HAP-1 (cell line): ENCODE results near the gene HCN2.

Experiments
- DNase-seq, 2 experiments: peaks; one replicate each; pipeline ENCODE4 v3.0.0-alpha.2; 2016 to 2020; ENCODE audit warnings: low spot score in 2 of 2
- H3K27me3 ChIP-seq: fragments of 250-450 bp; sonication (Bioruptor Pico); 2 replicates; pipeline ENCODE4 v1.5.1; 2020; ENCODE audit warnings: low read depth, mild to moderate bottlenecking, moderate library complexity
- H3K36me3 ChIP-seq: fragments of 250-450 bp; sonication (Bioruptor Pico); replicated peaks from 2 replicates; pipeline ENCODE4 v1.5.1; 2020; ENCODE audit warnings: mild to moderate bottlenecking
- H3K4me1 ChIP-seq: fragments of 250-450 bp; sonication (Bioruptor Pico); 2 replicates; pipeline ENCODE4 v1.5.1; 2020; ENCODE audit warnings: mild to moderate bottlenecking
- H3K4me3 ChIP-seq: fragments of 250-450 bp; sonication (Bioruptor Pico); 2 replicates; pipeline ENCODE4 v1.5.1; 2020; ENCODE audit warnings: mild to moderate bottlenecking, moderate library complexity
- H3K9me3 ChIP-seq: fragments of 250-450 bp; sonication (Bioruptor Pico); 2 replicates; pipeline ENCODE4 v1.5.1; 2020; ENCODE audit warnings: mild to moderate bottlenecking, moderate library complexity
- in situ Hi-C: fragments of 300-500 bp; cut with MboI; formaldehyde crosslinking; loops from 3 replicates; pipeline ENCODE4 v1.14.3; 2020; ENCODE audit warnings: low sequenced_read_pairs, inconsistent platforms, mixed read lengths

HCN2 gene

GRCh38 chr19:558770-559439 lies 30.8 kb upstream of the HCN2 start:
- Histone ChIP-seq H3K4me3 (no peak overlapping the region), H3K27me3 (no peaks in the 10 kb centered on the region), H3K4me1 (no peaks in the 10 kb centered on the region), H3K9me3 (no peaks in the 10 kb centered on the region; the same call in 1 of the 2 replicates), H3K36me3 (no peaks in the 10 kb centered on the region)
- DNase-seq, result no peak
- in situ Hi-C loops, result no loop called here

- no peaks in the 10 kb centered on the region for H3K4me1 ChIP-seq
- in situ Hi-C loops, result no loop called here
- H3K36me3 ChIP-seq, result no peaks in the 10 kb centered on the region
- no peak overlapping the region for H3K4me3 ChIP-seq
- no peaks in the 10 kb centered on the region; the same call in 1 of the 2 replicates for H3K9me3 ChIP-seq
- no peaks in the 10 kb centered on the region for H3K27me3 ChIP-seq
- DNase-seq, result no peak
Measured at GRCh38 chr19:560121-560520, 29.6 kb upstream of the HCN2 start.

- Histone ChIP-seq H3K4me3 (no peak overlapping the region), H3K9me3 (peaks cover 2% of the 10 kb centered on the region; the same call in 1 of the 2 replicates), H3K36me3 (peaks cover 11% of the 10 kb centered on the region), H3K27me3 (no peaks in the 10 kb centered on the region), H3K4me1 (no peaks in the 10 kb centered on the region; the same call in 1 of the 2 replicates)
- in situ Hi-C loops, result no loop called here
- no peak for DNase-seq
Measured at GRCh38 chr19:566403-566802, 23.3 kb upstream of the HCN2 start.

GRCh38 chr19:566844-567243 lies 22.8 kb upstream of the HCN2 start:
- no peak overlapping the region for H3K4me3 ChIP-seq
- H3K9me3 ChIP-seq, result peaks cover 2% of the 10 kb centered on the region; the same call in 1 of the 2 replicates
- in situ Hi-C loops, result no loop called here

GRCh38 chr19:567296-567900 lies 22.3 kb upstream of the HCN2 start:
- in situ Hi-C loops, result no loop called here
- Histone ChIP-seq H3K4me1 (no peaks in the 10 kb centered on the region; the same call in 1 of the 2 replicates), H3K27me3 (no peaks in the 10 kb centered on the region), H3K9me3 (peaks cover 2% of the 10 kb centered on the region; the same call in 1 of the 2 replicates), H3K4me3 (no peak overlapping the region), H3K36me3 (peaks cover 11% of the 10 kb centered on the region)
- DNase-seq, result no peak

More at GRCh38 chr19:566844-567243, 22.8 kb upstream of the HCN2 start:
- Histone ChIP-seq H3K36me3 (peaks cover 11% of the 10 kb centered on the region), H3K4me1 (no peaks in the 10 kb centered on the region; the same call in 1 of the 2 replicates), H3K27me3 (no peaks in the 10 kb centered on the region)
- DNase-seq, result no peak

GRCh38 chr19:570251-570686 lies 19.4 kb upstream of the HCN2 start:
- no peaks in the 10 kb centered on the region for H3K27me3 ChIP-seq
- no peak overlapping the region for H3K4me3 ChIP-seq
- in situ Hi-C loops, result no loop called here
- peaks cover 11% of the 10 kb centered on the region for H3K4me1 ChIP-seq
- peaks cover 26% of the 10 kb centered on the region for H3K36me3 ChIP-seq
- no peak for DNase-seq
- peaks cover 2% of the 10 kb centered on the region; the same call in 1 of the 2 replicates for H3K9me3 ChIP-seq

- DNase-seq, result peak; percentile 65 to 84
- in situ Hi-C loops, result no loop called here
- Histone ChIP-seq H3K4me1 (peaks cover 13% of the 10 kb centered on the region), H3K36me3 (peaks cover 30% of the 10 kb centered on the region), H3K27me3 (no peaks in the 10 kb centered on the region), H3K9me3 (peaks cover 2% of the 10 kb centered on the region; the same call in 1 of the 2 replicates), H3K4me3 (peak overlapping the region; percentile 98)
Measured at GRCh38 chr19:570937-571565, 18.6 kb upstream of the HCN2 start.

GRCh38 chr19:571566-571974 lies 18.1 kb upstream of the HCN2 start:
- Histone ChIP-seq H3K4me1 (peaks cover 13% of the 10 kb centered on the region), H3K9me3 (peaks cover 2% of the 10 kb centered on the region; the same call in 1 of the 2 replicates), H3K4me3 (peak overlapping the region; percentile 98), H3K36me3 (peaks cover 32% of the 10 kb centered on the region), H3K27me3 (no peaks in the 10 kb centered on the region)
- in situ Hi-C loops, result no loop called here
- peak; percentile 69 to 74 for DNase-seq

- Histone ChIP-seq H3K36me3 (peaks cover 38% of the 10 kb centered on the region), H3K4me3 (peak within 1 kb of the TSS; percentile 98), H3K9me3 (peaks cover 2% of the 10 kb centered on the region; the same call in 1 of the 2 replicates), H3K4me1 (peaks cover 13% of the 10 kb centered on the region), H3K27me3 (no peaks in the 10 kb centered on the region)
- in situ Hi-C loops, result no loop called here
- peak; percentile 98 to 99 for DNase-seq
Measured at GRCh38 chr19:572140-572742, 17.4 kb upstream of the HCN2 start, which contains the start of gene BSG. Gene BSG (plus strand): TSS chr19:572596. CDS start chr19:572635, 39 bp downstream.

- H3K4me1 ChIP-seq, result peaks cover 13% of the 10 kb centered on the region
- H3K36me3 ChIP-seq, result peaks cover 44% of the 10 kb centered on the region
- in situ Hi-C loops, result no loop called here
- peak overlapping the region; percentile 98 for H3K4me3 ChIP-seq
- H3K27me3 ChIP-seq, result no peaks in the 10 kb centered on the region
- peak; percentile 56 to 80 for DNase-seq
- H3K9me3 ChIP-seq, result peaks cover 2% of the 10 kb centered on the region; the same call in 1 of the 2 replicates
Measured at GRCh38 chr19:572743-573518, 16.8 kb upstream of the HCN2 start.

- in situ Hi-C loops, result no loop called here
- Histone ChIP-seq H3K27me3 (no peaks in the 10 kb centered on the region), H3K4me3 (peak overlapping the region; percentile 98), H3K4me1 (peaks cover 13% of the 10 kb centered on the region), H3K36me3 (peaks cover 49% of the 10 kb centered on the region), H3K9me3 (peaks cover 2% of the 10 kb centered on the region; the same call in 1 of the 2 replicates)
- no peak for DNase-seq
Measured at GRCh38 chr19:573519-573825, 16.2 kb upstream of the HCN2 start.

- peaks cover 13% of the 10 kb centered on the region for H3K4me1 ChIP-seq
- peak; percentile 55 to 68 for DNase-seq
- H3K27me3 ChIP-seq, result no peaks in the 10 kb centered on the region
- in situ Hi-C loops, result loop anchor here (25.0 kb wide), 1 partner anchor 162 kb away; no protein-coding TSS in a partner anchor
- H3K9me3 ChIP-seq, result peaks cover 2% of the 10 kb centered on the region; the same call in 1 of the 2 replicates
- H3K4me3 ChIP-seq, result peak overlapping the region; percentile 98
- H3K36me3 ChIP-seq, result peaks cover 57% of the 10 kb centered on the region
Measured at GRCh38 chr19:574658-575526, 14.8 kb upstream of the HCN2 start.
